GM18520 (cell line): ENCODE data around the gene FAM124B.

Experiments
- ATAC-seq: cut with Tn5 transposase; IDR thresholded peaks from one replicate; pipeline ENCODE4 v1.9.1; 2021; ENCODE audit not compliant: unreplicated experiment

Gene FAM124B

DNA sequence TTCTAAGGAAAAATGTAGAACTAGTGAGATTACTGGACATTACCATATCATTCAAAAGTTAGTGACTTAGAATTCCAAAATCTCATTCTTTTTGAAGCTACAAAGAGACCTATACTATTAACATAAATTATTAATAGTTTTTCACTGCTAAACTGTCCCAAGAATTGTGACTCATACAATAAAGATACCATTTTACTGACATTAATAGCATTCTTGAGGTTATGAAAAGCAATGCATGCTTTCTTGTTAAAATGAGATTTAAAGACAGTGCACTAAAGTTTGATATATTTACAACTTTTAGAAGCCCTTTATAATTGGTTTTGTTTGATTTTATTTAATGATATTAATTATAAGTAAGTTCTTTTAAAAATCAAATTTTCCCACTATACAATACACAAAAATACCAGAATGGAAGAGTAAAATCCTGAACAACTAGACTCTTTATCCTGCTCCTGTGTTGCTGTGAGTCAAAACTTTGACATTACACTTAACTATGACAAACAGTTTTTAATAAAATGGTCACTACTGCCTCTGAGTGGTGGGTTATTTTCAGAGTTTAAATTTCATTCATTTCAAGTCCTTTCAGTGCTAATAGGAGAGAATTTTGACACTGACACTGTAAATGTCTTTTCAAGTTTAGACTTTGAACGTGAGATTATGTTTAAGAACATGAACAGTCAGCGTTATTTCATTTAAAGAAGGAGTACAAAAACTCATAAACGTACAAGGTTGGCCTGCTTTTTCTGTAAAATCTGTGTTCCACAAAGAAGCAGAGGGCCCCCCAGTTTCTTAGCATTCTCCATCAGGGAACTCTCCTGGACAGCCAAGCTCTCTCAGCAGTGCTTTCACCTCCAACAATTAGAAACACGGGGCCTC, 54.5 kb downstream of the FAM124B start:
- no peak for ATAC-seq

DNA sequence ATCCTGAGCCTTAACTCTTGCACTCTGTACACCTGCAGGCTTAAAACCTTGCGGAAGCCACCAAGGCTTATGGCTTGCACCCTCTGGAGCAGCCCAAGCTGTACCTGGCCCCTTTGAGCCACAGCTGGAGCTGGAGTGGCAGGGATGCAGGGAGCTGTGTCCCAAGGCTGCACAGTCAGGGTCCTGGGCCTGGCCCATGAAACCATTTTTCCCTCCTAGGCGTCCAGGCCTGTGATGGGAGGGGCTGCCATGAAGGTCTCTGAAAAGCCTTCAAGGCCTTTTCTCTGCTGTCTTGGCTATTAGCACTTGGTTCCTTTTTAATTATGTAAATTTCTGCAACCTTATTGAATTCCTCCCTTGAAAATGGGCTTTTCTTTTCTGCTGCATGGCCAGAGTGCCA, 56.4 kb downstream of the FAM124B start:
- no peak for ATAC-seq

DNA sequence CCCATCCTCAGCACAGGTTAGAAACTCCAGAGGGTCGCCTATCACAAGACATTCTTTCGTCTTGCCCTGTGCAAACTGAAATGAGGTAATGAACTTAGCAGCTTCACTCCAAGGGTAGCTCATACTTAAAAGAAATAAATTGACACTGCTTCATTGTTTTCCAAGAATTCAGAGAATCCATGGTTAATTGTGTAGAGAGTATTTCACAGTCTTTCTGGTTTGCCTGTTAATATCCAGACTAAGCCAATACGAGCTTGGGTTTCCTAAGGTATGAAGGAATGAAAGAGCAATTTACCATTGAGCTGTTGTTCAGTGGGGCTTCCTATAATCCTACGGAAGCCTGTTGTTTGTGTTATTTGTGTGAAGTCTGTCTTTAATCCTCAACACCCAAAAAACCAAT, 58.7 kb downstream of the FAM124B start:
- ATAC-seq = no peak

DNA sequence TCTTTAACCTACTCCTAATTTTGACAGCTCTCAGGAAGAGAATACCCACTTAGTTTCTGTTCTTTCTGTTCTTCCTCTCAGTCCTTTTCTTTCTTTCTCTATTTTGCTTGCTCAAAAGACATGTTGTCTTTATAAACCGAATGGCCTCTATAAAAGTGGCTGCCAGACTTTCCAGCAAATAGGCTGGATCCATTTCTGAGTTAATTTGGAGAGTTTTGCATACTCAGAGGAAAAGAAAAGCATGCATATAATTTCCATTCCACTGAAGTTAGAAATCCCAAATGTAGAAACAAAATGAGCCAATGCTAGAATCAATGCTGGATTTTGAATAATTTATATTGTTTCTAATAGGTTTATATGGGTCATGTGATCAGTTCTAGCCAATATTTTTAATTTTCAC, 65.9 kb downstream of the FAM124B start:
- ATAC-seq = no peak

DNA sequence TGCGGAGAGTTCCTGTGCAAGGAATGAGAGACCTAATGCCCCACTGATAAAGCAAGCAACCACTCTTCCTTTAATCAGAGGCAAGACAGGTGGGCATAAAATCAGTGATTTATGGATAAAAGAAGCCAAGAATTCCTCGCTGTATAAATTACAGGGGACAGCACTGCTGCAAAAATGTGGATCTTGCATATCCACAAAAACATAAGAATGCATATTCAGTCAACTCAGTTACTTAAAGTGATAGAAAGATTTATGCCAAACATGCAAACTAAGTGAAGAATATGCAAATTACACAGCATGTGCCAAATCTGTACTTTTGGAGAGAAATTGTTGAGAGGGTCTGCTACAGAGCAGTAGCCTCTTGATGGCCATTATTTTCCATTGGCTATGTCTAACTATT, 67.2 kb downstream of the FAM124B start:
- ATAC-seq = no peak

DNA sequence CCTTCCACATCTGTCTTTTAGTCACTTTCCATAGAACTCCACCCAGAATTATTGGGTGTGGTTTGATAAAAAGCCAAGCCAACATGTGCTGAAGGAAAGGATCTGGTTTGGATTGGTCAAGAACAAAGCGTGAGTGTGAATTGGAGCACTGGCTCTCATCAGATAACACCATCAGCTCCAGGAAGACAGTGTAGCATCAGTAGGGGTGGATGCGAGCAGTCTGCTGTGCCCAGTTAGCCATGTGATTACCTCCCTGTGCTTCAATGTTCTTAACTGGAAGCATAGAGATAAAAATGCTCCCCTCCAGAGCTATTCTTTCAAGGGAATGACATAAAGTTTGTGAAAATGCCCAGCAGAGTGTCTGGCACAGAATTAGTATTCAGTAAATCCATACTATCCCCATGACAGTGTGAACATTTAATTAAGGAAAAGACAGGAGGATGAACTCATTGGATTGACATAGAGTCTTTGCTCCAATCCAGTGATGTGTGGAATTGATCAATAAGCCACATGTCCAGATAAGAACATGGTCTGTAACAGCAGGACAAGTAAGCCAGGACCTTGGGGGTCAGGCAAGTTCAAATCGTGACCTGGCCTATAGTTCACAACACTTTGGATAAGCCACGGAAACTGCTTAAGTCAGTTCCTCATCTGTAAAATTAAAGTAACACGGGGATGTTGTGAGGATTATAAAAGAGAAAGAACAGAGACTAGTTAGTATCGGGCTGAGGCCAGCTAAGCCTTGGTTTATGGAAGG, 68.0 kb downstream of the FAM124B start:
- no peak for ATAC-seq

DNA sequence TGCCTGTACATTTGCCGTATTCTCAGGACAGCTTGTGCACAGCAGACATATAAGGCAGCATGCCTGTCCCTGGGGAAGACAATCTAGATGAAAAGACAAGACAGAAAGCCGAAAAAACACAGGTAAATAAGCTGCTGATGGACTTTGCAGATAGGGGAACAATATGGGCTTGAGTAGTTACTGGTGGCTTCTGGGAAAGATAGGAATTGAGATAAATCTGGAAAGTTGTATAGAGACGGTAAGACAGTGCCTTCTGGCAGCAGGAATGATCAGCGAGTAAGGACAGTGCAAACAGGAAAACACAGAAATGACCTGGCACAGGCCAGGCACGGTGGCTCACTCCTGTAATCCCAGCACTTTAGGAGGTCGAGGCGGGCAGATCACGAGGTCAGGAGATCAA, 70.2 kb downstream of the FAM124B start:
- no peak for ATAC-seq

DNA sequence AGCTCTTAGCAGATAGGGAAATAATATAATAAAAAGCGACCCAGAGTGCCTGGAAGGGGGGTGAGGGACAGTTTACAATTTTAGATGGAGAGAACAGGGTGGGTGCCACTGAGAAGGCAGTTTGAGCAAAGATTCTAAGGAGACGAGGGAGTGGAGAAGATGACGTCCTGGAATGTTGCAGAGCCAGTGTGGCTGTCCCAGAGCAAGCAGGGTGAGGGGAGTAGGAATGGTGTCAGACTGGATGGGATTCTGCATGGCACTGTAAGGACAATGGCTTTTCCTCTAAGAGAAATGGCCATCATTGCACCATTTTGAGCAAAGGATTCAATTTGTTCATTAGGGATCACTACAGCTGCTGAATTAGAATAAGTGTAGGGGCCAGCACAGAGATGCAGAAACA, 73.1 kb downstream of the FAM124B start:
- no peak for ATAC-seq
